GM19455 (cell line): ENCODE data around the gene ADARB1.

Experiments
- ATAC-seq: cut with Tn5 transposase; IDR thresholded peaks from one replicate; pipeline ENCODE4 v1.9.1; 2021; ENCODE audit not compliant: unreplicated experiment

Gene ADARB1

GRCh38 chr21:45220714-45221490 lies 146.5 kb downstream of the ADARB1 start:
- no peak for ATAC-seq

- ATAC-seq = no peak
Observed at GRCh38 chr21:45222001-45222400, 147.6 kb downstream of the ADARB1 start.

DNA sequence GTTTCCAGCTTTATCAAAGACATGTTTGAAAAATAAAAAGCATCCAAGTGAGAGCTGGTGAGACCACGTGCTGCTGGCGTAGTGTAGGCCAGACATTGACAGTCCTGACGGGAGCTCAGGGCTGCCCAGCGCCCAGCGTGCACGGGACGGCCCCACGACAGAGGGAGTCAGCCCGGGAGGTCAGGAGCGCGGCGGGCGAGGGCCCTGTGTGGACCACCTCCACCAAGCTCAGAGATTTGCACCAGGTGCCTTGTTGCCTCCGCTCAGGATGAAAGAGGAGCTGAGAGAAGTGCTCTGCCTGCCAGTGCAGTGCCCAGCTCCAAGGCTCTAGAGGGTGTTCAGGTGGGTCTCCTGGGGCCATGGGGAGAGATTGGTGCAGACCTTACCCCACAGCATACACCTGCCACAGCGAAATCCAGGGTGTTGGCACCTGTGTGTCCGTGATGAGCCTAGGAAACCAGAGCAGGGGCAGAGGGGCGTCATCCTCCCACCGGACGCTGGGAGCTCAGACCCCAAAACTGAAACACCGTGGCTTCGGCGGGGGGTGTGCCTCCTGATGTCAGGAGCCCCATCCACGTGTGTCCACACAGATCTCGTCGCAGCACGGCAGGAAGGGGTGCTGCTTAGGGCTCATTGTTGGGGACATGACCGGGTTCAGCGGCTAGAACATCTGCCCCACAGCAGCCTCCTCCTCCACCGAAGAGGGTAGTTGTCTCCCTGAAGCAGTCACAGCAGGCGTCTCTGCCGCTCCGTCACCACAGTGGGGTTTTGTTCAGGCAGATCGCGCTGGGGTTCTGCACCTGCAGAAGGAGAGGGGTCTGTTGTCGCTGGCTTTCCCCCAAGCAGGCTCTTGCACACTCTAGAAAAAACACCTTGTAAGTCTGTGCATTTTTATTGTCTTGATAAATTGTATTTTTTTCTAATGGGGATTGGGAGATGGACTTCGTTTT lies 149.1 kb downstream of the ADARB1 start:
- ATAC-seq = no peak

GRCh38 chr21:45224189-45224938 lies 150.0 kb downstream of the ADARB1 start:
- no peak for ATAC-seq

GRCh38 chr21:45225041-45225740 lies 150.8 kb downstream of the ADARB1 start:
- no peak for ATAC-seq

DNA sequence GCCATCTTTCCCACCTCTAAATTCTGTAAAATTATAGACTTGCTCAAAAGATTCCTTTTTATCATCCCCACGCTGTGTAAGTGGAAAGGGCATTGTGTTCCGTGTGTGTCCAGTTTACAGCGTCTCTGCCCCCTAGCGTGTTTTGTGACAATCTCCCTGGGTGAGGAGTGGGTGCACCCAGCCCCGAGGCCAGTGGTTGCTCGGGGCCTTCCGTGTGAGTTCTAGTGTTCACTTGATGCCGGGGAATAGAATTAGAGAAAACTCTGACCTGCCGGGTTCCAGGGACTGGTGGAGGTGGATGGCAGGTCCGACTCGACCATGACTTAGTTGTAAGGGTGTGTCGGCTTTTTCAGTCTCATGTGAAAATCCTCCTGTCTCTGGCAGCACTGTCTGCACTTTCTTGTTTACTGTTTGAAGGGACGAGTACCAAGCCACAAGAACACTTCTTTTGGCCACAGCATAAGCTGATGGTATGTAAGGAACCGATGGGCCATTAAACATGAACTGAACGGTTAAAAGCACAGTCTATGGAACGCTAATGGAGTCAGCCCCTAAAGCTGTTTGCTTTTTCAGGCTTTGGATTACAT lies 151.5 kb downstream of the ADARB1 start:
- no peak for ATAC-seq

GRCh38 chr21:45226540-45227326 lies 152.4 kb downstream of the ADARB1 start:
- ATAC-seq = no peak

DNA sequence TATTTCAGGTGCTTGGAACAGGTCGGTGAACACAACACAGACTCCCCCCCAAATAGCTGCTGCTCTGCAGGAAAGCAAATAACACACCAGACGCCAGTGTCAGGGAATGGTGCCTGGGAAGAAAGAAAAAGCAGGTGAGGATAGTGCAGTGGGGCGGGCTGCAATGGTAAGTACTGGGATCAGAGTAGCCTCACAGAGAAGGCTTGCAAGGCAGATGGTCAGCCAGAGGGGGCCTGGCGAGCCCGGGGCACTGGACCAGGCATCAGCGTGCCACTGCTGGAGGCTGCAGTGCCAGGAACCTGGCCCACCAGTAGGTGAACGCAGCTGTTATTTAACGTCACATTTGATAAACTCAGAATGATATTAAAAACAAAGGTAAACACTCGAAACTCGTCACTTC lies 153.4 kb downstream of the ADARB1 start:
- ATAC-seq = no peak

DNA sequence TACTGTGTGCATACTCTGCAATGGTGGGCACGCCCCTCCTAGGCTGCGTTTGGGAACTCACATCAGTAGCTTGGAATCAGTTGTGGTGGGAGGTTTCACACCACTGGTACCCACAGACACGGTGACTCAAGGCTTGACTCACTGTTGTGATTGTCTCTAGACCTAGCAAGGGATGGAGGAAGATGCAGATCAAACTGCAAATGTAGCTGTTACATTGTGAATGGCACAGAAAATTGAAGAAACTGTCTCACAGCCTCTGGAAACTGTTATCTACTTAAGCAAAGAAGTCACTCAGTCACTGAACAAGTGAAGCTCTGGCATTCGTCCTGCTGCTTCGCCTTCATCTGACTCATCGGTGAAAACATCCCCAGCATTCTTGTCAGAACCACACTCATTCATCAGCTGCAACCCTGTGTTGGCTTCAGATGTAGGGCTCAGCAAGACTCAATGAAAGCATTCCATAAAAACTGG lies 153.8 kb downstream of the ADARB1 start:
- no peak for ATAC-seq

GRCh38 chr21:45228656-45229240 lies 154.4 kb downstream of the ADARB1 start:
- no peak for ATAC-seq

- ATAC-seq = no peak
Observed at GRCh38 chr21:45231705-45232104, 157.3 kb downstream of the ADARB1 start.

- ATAC-seq = no peak
Observed at GRCh38 chr21:45234127-45234526, 159.7 kb downstream of the ADARB1 start.

- ATAC-seq = no peak
Observed at GRCh38 chr21:45234965-45235364, 160.6 kb downstream of the ADARB1 start.

DNA sequence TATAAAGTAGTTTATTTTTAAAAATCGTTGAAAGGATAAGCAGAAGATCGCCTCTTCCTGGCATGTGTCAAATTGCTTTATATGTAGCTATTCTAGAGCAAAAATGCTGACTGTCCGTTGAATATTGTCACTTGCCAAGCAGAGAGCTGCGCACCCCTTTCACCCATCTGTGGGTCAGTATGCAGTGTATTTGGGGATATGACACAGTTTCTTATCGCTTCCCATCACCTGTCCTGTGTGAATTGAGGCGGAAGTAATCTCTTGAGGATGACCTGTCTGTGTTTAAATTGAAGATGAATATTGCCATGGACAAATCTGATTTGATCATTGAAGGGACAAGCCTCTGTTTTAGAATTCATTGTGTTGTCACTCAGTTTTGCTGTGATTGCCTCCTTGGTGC lies 161.1 kb downstream of the ADARB1 start:
- ATAC-seq = no peak

GRCh38 chr21:45236481-45236880 lies 162.1 kb downstream of the ADARB1 start:
- ATAC-seq = no peak

DNA sequence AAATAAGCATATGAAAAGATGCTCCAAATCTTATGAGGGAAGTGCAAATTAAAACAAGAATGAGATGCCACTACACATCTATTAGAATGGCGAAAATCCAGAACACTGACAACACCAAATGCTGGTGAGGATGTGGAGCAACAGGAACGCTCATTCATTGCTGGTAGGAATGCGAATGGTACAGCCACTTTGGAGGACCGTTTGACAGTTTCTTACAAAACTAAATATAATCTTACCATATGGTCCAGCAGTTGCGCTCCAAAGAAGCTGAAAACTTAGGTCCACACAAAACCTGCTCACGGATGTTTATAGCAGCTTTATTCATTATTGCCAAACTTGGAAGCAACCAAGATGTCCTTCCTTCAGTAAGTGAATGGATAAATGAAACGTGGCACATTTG lies 163.0 kb downstream of the ADARB1 start:
- ATAC-seq = no peak

DNA sequence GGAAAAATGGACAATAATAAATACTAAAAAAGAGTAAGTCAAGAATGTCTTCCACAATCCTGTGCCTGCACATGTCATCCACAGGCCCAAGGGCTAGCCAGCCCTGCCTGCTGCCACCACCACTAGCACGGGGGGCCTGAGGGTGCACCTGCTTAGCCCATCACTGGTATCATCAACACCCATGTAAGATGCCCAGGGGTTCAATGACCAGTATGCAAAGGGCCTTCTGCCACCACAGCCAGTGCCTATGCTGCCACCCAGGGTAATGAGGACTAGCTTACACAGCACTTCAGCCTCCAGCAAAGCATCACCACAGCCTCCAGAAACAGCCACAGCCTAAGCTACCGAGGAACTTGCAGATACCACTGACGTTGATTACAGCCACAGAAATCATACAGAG lies 167.0 kb downstream of the ADARB1 start:
- ATAC-seq = no peak

GRCh38 chr21:45243603-45244002 lies 169.2 kb downstream of the ADARB1 start:
- ATAC-seq = no peak

DNA sequence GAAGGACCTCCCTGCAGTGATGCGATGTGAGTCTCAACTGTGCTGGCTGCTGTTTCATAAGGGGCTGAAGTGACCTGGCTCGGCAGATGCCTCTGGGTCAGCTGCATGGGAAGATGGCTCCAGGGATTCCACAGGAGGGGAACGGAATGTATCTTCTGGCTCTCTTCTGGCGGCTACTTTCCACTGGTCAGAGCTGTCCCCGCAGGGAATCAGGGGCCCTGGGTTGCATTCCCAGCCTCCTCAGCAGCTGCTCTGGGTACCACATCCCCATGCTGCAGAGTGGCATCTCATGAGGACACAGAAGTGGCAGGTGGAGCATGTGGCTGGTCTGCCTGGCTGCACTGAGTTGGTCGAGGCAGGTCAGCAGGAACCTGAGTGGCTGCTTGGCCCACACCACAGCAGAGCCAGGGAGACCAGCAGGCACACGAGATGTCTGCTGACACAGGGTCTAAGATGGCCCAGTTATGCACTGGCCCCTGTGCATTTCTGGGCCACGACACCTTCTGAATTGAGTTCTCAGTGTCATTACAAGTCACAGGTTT lies 170.5 kb downstream of the ADARB1 start:
- ATAC-seq = no peak
